Measurements from ENCODE around the gene SNAP91. TPM values are rescaled to one million over a fixed set of nuclear protein-coding genes. Genes with fewer than 3 reads are reported as not detected.

Gene SNAP91
- total RNA-seq, 1 donor from 2014 or later = 3.4 TPM

DNA sequence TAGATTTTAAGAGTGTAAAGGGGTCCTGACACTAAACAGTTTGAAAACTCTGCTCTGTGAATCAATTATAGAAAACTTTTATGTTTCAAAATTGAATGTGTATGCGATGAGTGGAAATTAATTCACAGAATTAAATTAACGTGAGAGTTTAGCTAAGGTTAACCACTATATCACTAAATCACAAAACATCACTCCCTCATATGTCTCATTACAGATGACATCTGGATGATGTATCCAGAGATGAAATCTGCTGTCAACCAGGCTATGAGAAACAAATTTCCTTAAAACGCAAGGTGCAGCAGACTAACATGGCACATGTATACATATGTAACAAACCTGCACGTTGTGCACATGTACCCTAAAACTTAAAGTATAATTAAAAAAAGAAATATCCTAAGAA is 169.2 kb downstream of the SNAP91 start:
- H3K36me3 Mint-ChIP-seq = no peaks in the 10 kb centered on the region
- TF ChIP-seq EZH2 (IDR thresholded peaks at IDR 0.05) (no peak), EZH2phosphoT487 (IDR thresholded peaks at IDR 0.05) (no peak)
- TF ChIP-seq, protein P1, sequence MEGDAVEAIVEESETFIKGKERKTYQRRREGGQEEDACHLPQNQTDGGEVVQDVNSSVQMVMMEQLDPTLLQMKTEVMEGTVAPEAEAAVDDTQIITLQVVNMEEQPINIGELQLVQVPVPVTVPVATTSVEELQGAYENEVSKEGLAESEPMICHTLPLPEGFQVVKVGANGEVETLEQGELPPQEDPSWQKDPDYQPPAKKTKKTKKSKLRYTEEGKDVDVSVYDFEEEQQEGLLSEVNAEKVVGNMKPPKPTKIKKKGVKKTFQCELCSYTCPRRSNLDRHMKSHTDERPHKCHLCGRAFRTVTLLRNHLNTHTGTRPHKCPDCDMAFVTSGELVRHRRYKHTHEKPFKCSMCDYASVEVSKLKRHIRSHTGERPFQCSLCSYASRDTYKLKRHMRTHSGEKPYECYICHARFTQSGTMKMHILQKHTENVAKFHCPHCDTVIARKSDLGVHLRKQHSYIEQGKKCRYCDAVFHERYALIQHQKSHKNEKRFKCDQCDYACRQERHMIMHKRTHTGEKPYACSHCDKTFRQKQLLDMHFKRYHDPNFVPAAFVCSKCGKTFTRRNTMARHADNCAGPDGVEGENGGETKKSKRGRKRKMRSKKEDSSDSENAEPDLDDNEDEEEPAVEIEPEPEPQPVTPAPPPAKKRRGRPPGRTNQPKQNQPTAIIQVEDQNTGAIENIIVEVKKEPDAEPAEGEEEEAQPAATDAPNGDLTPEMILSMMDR (IDR thresholded peaks at IDR 0.05) = no peak
- Histone ChIP-seq H3K4me2 (no peak overlapping the region), H3K9ac (no peak overlapping the region), H3K27me3 (no peaks in the 10 kb centered on the region), H3K9me3 (ENCODE audit: low read depth) (no peaks in the 10 kb centered on the region), H3K4me3 (no peak overlapping the region), H2AFZ (replicated peaks) (no peak overlapping the region), H4K20me1 (ENCODE audit: low read depth) (no peaks in the 10 kb centered on the region), H3K79me2 (ENCODE audit: low read depth) (no peaks in the 10 kb centered on the region), H3K27ac (no peak overlapping the region), H3K4me1 (no peaks in the 10 kb centered on the region), H3F3A (ENCODE audit: low read depth) (no peaks in the 10 kb centered on the region), H3K36me3 (no peaks in the 10 kb centered on the region)
- DNase-seq (ENCODE audit: low spot score) = no peak
- H3K27me3 Mint-ChIP-seq (ENCODE audit: insufficient read depth, low read depth) = peaks cover 2% of the 10 kb centered on the region
- no peaks in the 10 kb centered on the region for H3K9me3 Mint-ChIP-seq
- no peaks in the 10 kb centered on the region for H3K4me1 Mint-ChIP-seq
- no peak overlapping the region for H3K4me3 Mint-ChIP-seq
- H3K27ac Mint-ChIP-seq = no peak overlapping the region

DNA sequence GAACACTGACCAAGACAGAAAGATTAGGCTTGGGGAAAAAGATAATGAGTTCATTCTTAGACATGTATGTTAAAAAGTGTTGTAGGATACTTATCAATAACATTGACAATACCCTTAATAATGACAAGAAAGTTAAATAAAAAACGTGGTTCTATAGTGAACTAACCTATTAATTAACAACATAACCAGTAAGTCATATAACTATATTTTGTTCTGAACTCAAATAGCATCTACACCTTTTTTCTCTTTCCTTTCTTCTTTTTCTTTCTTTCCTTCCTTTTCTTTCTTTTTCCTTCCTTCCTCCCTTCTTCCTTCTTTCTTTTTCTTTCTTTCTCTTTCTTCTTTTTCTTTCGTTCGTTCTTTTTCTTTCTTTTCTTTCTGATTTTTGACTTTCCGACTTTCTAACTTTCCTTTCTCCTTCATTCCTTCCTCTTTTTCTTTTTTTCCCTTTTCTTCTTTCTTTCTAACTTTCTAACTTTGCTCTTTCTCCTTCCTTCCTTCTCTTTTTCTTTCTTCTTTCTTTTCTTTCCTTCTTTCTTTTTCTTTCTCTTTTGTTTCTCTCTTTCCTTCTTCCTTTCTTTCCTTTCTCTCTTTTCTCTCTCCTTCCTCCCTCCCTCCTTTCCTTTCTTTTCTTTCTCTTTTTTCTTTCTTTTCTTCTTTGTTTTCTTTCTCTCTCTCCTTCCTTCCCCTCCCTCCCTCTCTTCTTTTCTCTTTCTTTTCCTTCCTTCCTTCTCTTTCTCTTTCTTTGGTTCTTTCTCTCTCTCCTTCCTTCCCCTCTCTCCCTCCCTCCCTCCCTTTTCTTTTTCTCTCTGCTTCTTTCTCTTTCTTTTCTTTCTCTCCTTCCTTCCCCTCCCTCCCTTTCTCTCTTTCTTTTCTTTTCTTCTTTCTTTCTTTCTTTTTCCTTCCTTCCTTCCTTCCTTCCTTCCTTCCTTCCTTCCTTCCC is 172.0 kb downstream of the SNAP91 start:
- no peak for DNase-seq (ENCODE audit: low spot score)
- Histone ChIP-seq H3K79me2 (ENCODE audit: low read depth) (no peaks in the 10 kb centered on the region), H3K27me3 (no peaks in the 10 kb centered on the region), H3K36me3 (no peaks in the 10 kb centered on the region), H3K4me2 (no peak overlapping the region), H3F3A (ENCODE audit: low read depth) (no peaks in the 10 kb centered on the region), H2AFZ (replicated peaks) (no peak overlapping the region), H3K4me1 (no peaks in the 10 kb centered on the region), H3K9me3 (ENCODE audit: low read depth) (no peaks in the 10 kb centered on the region), H4K20me1 (ENCODE audit: low read depth) (no peaks in the 10 kb centered on the region), H3K4me3 (no peak overlapping the region), H3K9ac (no peak overlapping the region), H3K27ac (no peak overlapping the region)
- H3K4me3 Mint-ChIP-seq = no peak overlapping the region
- no peaks in the 10 kb centered on the region for H3K9me3 Mint-ChIP-seq
- no peak overlapping the region for H3K27ac Mint-ChIP-seq
- peaks cover 2% of the 10 kb centered on the region for H3K27me3 Mint-ChIP-seq (ENCODE audit: insufficient read depth, low read depth)
- H3K36me3 Mint-ChIP-seq = no peaks in the 10 kb centered on the region
- no peaks in the 10 kb centered on the region for H3K4me1 Mint-ChIP-seq
- TF ChIP-seq, protein P1 (IDR thresholded peaks at IDR 0.05) = no peak
- no peak for TF ChIP-seq EZH2phosphoT487 (IDR thresholded peaks at IDR 0.05)
- TF ChIP-seq EZH2 (IDR thresholded peaks at IDR 0.05) = no peak

DNA sequence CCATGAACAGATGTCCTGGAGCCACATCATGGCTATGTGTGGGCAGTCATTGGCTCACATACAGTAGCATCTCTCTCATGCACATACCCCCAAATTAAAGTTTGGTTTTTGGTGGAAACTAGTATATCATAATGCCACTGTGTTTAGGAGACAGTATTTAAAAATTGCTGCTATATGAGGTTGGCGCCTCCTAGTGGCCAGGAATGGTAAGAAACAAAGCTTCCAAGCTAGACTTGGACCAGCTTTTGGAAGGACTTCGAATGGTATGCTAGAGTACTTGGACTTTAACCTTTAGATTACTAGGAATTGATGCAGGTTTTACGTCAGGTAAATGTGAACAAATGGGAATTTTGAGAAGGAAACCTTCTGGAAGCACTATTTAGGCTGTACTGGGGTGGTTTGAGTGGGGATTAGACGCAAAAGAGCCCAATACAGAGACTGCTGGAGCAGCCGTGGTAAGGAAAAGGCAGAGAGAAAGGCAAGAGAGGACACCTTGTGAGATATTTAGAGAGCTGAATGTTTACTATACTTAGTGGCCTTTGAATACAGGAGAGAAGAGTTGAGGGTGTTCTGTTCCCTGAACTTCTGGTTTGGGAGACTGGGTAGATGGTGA is 172.8 kb downstream of the SNAP91 start:
- Histone ChIP-seq H3K36me3 (no peaks in the 10 kb centered on the region), H3K79me2 (ENCODE audit: low read depth) (no peaks in the 10 kb centered on the region), H3F3A (ENCODE audit: low read depth) (no peaks in the 10 kb centered on the region), H3K27ac (no peak overlapping the region), H4K20me1 (ENCODE audit: low read depth) (no peaks in the 10 kb centered on the region), H3K4me1 (no peaks in the 10 kb centered on the region), H3K27me3 (no peaks in the 10 kb centered on the region), H3K4me3 (no peak overlapping the region), H3K4me2 (no peak overlapping the region), H3K9ac (no peak overlapping the region), H2AFZ (replicated peaks) (peak overlapping the region; percentile 52), H3K9me3 (ENCODE audit: low read depth) (no peaks in the 10 kb centered on the region)
- H3K27ac Mint-ChIP-seq = no peak overlapping the region
- TF ChIP-seq EZH2phosphoT487 (IDR thresholded peaks at IDR 0.05) (no peak), EZH2 (IDR thresholded peaks at IDR 0.05) (no peak)
- TF ChIP-seq, protein P1 (IDR thresholded peaks at IDR 0.05) = peak; percentile 94
- peaks cover 2% of the 10 kb centered on the region for H3K27me3 Mint-ChIP-seq (ENCODE audit: insufficient read depth, low read depth)
- no peaks in the 10 kb centered on the region for H3K36me3 Mint-ChIP-seq
- no peaks in the 10 kb centered on the region for H3K9me3 Mint-ChIP-seq
- H3K4me3 Mint-ChIP-seq = no peak overlapping the region
- no peaks in the 10 kb centered on the region for H3K4me1 Mint-ChIP-seq
- peak; percentile 72 for DNase-seq (ENCODE audit: low spot score)

Data from neural progenitor cell (in vitro differentiated cells).